ENCODE measurements around the gene OTULINL.

- TF ChIP-seq FOXM1 (IDR thresholded peaks at IDR 0.05; ENCODE audit: borderline replicate concordance) = no peak
- TF ChIP-seq L3MBTL2 (conservative IDR thresholded peaks at IDR 0.05) = no peak
- no peak for TF ChIP-seq BHLHE40 (IDR thresholded peaks at IDR 0.05; ENCODE audit: borderline replicate concordance)
- TF ChIP-seq LEF1 (IDR thresholded peaks at IDR 0.05; ENCODE audit: borderline replicate concordance) = no peak
- TF ChIP-seq HDGF (IDR thresholded peaks at IDR 0.05; ENCODE audit: borderline replicate concordance) = no peak
- no peak for TF ChIP-seq FOXA1 (IDR thresholded peaks at IDR 0.05)
- no peak for TF ChIP-seq SP1 (IDR thresholded peaks at IDR 0.05)
- no peak for TF ChIP-seq FOXK2 (IDR thresholded peaks at IDR 0.05)
- TF ChIP-seq TARDBP (IDR thresholded peaks at IDR 0.05) = no peak
Observed at GRCh38 chr5:14650052-14650451, 68.5 kb downstream of the OTULINL start.

All from HEK293T (cell line).